GM10266 (cell line): ENCODE data around the gene RPS6KL1.
A peak's percentile ranks its signal among the peaks of the same experiment; 100 is the strongest.

ENCODE experiments used
- DNase-seq: peaks from one replicate; pipeline ENCODE4 v3.0.0; 2012; ENCODE audit errors: extremely low spot score
- CTCF ChIP-seq: IDR thresholded peaks from 2 replicates; pipeline ENCODE4 v1.5.1; 2012; ENCODE audit warnings: mild to moderate bottlenecking, low read depth; ENCODE audit not compliant: control insufficient read depth, insufficient read depth; ENCODE audit errors: missing control alignments

The RPS6KL1 gene

GRCh38 chr14:74922752-74923401 is at the start of gene RPS6KL1:
TSS of gene RPS6KL1 (minus strand) at chr14:74923260. CDS start at chr14:74921541, 1,719 bp downstream.
- no peak for TF ChIP-seq CTCF
- peak; percentile 90 for DNase-seq

- no peak for DNase-seq
- TF ChIP-seq CTCF = no peak
Observed at GRCh38 chr14:74968811-74969210, 45.8 kb upstream of the RPS6KL1 start.

DNA sequence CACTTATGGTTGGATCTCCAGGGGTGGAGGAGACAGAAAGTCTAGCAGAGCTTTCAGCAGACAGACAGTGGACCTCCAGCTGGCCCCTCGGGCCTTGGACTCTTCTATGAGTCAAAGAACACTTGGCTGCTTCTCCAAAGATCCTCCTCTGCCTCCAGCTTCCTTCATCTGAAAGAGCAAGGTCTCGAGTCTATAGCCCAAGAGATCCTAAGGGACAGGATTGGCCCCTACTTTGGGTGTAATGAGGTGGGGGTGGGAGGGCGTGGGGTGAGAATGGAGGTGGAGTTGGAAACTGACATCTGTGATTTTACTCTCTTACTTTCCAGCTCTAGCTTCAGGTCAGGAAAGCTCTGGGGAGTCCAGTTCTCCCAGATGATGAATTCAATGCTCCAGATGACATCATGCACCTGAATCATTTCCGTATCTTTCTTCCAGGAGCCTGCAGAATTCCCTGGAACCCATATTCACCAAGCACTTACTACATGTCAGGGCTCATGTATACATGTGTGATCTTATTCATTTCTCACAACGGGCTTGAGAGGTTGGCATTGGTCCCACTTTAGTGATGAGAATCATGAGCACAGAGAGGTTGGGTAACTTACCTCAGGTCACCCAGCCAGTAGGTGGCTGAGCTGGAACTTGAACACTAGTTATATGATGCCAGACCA is 42.6 kb upstream of the RPS6KL1 start:
- no peak for DNase-seq
- TF ChIP-seq CTCF = no peak

DNA sequence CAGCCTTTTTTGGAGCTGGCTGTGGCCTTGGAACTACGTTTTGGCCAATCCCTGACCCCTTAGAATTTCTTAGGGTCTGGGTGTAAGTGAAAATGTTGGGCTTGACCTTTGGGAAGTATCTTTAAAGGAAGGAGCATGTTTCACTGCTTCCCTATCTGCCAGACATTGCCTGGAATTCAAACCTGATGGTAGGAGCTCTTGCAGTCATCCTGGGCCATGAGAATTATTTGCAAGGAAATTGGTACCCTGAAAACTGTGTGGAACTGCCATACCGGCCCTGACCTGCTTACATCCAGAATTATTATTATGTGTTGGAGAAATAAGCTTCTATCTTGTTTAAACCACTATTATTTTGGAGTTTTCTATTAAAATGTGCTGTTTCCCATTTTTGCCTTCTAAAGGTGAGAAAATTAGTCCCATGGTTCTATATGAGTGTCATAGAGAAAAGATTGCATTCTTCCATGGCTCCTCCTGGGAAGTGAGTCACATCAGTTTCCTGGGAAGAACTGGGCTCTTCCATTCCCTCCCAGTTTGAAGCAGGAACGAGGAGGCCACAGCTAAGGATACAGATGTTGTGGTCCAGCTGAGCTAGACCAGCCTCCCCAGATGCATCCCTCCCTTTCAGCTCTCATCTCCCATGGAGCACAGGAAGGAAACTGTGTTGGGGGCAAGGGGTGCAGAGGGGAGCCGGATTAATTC is 41.9 kb upstream of the RPS6KL1 start:
- no peak for TF ChIP-seq CTCF
- no peak for DNase-seq

DNA sequence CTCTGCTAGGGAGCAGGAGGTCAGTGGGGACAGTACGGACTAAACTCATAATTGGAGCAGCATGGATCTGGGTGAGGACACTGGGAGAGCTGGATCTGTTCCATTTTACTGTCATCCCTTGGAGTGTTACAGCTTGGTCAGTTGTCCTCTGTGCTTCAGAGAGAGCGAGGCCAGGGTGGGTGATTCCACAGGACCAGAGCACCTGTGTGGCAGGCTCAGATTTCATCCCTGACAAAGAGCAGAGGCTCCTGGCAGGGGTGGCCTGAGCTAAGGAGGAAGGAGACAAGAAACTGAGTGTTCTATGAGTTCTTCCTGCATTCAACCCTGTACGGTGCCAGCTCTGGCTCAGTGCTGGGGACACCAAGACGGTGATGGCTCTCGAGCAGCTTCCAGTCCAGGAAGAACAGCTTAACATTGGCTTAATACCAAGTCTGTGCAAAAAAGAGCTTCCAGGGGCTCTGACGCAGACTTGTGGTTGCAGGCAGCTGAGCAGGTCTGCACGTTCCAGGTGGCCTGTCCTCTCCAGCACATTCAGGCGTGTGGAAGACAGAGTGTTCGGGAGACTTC is 40.7 kb upstream of the RPS6KL1 start:
- no peak for TF ChIP-seq CTCF
- DNase-seq = no peak

- no peak for DNase-seq
- TF ChIP-seq CTCF = no peak
Observed at GRCh38 chr14:74963178-74963704, 40.2 kb upstream of the RPS6KL1 start.
